GM18861 (cell line): ENCODE measurements around the gene UBL4A.

ENCODE experiments used
- ATAC-seq: cut with Tn5 transposase; IDR thresholded peaks from one replicate; pipeline ENCODE4 v1.9.1; 2021; ENCODE audit not compliant: unreplicated experiment

The UBL4A gene

DNA sequence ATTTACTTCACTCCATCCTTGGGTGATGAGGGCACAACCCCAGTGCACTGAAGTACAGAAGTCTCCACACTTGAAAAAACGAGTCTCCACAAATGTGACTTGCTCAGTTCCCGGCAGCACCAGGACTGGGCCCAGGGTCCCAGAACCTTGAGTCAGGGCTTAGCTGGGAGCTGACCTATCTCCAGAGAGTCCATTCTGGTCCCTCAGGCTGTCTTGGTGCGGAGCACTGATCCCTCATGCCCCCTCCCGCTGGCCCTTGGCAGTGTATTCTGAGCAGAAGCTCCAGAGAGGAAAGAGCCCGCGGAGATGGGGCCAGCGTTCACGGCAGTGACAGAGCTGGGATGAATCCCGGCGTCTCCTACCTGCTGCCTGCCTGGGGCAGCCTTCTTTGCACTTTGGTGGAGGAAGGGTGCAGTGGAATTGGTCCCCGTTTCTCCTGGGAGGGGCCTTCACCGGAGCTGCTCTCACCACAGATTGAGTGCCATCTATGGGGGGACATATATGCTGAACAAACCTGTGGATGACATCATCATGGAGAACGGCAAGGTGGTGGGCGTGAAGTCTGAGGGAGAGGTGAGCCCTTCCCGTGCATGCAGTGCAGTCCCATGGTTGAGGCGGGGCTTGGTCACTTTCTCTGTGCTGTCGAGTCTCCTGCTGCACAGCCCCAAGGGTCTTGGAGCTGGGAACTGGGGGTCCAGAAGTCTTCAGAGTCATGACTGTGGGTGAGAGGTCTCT, 45.6 kb downstream of the UBL4A start:
- no peak for ATAC-seq

DNA sequence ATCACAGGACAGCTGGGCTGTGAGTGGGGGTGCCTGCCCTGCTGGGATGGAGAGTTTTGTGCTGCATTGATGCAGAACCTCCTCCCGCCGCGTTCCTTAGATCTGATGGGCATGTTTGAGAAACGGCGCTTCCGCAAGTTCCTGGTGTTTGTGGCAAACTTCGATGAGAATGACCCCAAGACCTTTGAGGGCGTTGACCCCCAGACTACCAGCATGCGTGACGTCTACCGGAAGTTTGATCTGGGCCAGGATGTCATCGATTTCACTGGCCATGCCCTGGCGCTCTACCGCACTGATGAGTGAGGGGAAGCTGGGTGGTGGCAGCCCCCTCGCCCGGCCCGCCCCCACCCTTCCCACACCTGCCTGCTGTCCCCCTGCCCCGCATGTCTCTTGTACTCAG, 46.6 kb downstream of the UBL4A start:
- ATAC-seq = no peak

DNA sequence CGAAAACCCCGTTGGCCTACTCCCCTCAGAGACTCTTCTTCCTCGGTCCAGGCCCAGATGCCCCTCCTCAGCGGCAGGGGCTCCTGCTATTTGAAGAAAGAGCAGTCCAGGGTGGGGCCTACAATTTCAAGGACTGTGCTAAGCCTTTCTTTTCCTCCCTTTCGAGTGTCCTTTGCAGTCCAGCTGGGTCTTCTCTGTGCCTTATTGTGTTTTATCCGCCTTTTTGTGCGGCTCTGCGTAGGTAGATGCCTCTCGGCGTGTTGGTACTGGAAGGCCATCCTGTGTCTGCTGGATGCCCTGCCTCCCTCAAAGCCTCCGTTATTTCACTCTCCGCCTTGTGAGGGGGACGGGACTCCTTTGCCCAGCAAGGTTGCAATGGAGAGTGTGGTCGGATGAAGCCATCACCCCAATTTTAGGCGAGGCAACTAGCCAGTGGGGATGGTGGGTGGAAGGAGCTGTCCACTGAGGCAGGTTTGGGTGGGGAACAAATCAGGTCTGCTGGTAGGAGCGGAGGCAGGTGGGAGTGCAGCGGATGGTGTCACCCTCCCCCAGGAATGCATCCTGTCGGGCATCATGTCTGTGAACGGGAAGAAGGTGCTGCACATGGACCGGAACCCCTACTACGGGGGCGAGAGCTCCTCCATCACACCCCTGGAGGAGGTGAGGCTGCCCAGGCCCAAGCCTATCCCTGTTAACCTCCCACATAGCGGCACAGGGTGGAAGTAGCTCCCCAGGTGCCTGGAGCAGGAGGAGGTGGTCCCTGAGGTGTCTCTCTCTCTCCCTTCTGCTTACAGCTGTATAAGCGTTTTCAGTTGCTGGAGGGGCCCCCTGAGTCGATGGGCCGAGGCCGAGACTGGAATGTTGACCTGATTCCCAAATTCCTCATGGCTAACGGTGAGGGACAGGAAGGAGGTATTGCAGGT, 48.2 kb downstream of the UBL4A start:
- ATAC-seq = no peak

DNA sequence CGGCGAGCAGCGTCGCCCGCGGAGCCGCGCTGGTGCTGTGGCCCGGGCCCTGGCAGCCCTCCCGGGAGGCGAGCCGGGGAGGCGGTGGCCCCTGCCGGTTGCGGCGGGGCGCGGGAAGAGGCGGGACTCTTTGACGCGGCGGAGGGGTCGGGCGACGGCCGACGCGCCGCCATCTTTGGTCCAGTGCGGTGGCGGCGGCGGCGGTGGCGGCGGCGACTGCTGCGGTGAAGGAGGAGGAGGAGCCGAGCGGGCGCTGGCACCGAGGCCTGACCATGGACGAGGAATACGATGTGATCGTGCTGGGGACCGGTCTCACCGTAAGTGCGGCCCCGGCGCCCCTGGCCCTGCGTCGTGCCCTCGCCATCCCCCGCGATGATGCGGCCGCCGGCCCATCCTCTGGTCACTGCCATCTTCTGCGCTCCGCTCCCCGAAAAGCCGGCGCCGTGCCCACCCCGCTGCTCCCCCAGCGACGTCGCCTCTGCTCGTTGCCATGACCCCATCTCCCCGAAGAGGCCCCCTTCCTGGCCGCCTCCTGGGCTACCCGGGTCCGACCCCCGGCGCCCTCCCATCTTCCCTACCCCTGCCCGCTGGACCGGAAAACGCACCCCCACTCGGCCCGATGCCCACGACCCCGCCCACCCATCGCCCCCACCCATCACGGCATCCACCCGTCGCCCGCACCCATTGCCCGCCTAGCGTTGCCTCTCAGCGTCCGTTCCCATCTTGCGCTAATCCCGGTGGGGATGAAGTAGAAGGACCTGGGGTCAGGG, 49.2 kb downstream of the UBL4A start, which contains the start of gene GDI1:
TSS of gene GDI1 (plus strand) at position 172 of the 770 bp plus-strand sequence. CDS start at position 273, 101 bp downstream.
- ATAC-seq = no peak

DNA sequence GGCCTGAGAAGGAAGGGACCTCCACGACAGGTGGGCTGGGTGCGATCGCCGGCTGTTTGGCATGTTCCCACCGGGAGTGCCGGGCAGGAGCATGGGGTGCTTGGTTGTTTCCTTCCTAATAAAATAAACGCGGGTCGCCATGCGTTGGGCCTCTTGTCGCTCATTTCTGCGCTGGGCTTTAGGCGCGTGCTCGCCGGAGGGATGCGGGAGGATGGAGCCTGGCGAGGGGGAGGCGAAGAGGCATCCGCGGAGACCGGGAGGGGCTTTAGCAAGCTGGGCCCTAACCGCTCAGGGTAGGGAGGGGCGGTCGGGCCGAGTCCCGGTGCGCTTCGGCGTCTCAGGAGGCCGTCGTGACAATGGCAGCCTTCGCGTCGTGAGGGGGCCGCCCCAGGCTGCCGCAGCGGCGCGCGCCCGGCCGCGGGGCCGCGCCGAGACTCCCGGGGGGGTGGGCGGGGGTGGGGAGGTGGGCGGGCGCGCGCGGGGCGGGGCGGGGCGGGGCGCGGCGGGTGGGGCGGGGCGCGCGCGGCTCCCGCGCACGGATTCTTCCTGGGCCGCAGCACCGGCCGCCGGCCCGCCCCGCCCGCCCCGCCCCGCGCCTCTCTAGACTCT, 49.9 kb downstream of the UBL4A start:
- ATAC-seq = no peak

DNA sequence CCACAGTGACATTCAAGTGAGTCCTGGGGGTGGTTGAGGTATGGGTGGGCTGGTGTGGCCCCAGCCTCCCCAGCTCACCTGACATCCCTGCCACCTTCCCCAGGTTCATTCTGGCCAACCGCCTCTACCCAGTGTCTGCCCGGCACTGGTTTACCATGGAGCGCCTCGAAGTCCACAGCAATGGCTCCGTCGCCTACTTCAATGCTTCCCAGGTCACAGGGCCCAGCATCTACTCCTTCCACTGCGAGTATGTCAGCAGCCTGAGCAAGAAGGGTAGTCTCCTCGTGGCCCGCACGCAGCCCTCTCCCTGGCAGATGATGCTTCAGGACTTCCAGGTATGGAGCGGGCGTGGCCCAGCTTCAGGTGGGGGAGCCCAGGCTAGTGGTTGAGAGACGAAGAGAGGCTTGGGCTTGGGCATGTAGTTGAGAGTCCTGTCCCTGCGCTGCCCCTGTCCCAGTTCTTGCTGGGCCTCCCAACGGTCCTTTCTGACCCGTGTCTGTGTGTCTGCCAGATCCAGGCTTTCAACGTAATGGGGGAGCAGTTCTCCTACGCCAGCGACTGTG, 51.2 kb downstream of the UBL4A start:
- no peak for ATAC-seq

DNA sequence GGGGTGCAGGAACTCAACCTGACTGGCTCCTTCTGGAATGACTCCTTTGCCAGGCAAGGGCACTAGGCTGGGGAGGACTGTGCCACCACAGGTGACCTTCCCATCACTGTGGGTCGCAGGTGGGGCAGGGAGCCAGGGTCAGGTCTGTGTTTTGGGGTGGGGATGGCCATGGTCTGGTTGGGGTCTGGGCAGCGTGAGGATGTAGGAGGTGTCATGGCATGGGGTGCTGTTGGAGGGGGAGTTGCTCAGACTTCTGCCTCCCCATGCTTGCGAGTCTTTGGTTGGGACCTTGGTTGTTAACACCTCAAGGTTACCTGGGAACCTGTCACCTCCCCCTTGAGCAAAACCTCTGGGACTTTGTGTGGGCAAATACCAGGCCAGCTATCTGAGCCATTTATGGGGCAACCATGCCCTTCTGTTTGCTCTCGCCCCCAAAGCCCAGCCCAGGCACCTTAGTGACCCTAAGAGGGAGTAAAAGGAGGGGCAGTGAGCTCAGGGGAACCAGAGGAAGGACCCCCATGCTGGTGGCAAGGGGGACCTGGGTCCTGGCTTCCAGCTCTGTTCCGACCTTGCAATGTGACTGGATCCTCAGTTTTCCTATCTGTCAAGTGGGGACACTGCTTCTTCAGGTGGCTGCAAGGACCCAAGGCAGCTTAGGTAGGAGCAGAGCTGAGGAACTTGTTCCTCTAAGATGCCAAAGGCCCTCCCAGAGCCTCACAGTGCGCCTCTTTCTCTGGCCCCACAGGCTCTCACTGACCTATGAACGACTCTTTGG, 51.8 kb downstream of the UBL4A start:
- no peak for ATAC-seq
